A549 (cell line): ENCODE results near the gene SMAD9. TPM values are rescaled to one million over a fixed set of nuclear protein-coding genes. Genes with fewer than 3 reads are reported as not detected.

ENCODE experiments used
- ATAC-seq, 2 experiments: fragments of 200-7000 bp in 1 of 2; fragments of >200 bp in 1 of 2; cut with Nextera tagmentation in 1 of 2; cut with Tn5 transposase in 1 of 2; 3 replicates each; pipeline versions ENCODE4 v1.8.0 to v1.9.1; 2018 to 2020; ENCODE audit warnings: mild to moderate bottlenecking in 1 of 2, moderate library complexity in 1 of 2
- CTCF ChIA-PET: fragments of 300-600 bp; sonication (Branson Sonifier 250); formaldehyde crosslinking; extraction: SDS; loops from one replicate; lab custom pipeline; 2021; ENCODE audit warnings: antibody characterized with exemption, inconsistent platforms; lab: Yijun Ruan, JAX
- POLR2A ChIA-PET: fragments of 350-600 bp; formaldehyde crosslinking; extraction: SDS; loops from one replicate; lab custom pipeline; 2021; ENCODE audit warnings: antibody characterized with exemption, inconsistent platforms; lab: Yijun Ruan, JAX
- DNase-seq, 2 experiments: peaks; one replicate each; pipeline versions ENCODE4 v3.0.0 to v3.0.0-alpha.2; 2011 to 2016; ENCODE audit warnings: low read depth in 1 of 2, low spot score in 1 of 2
- FAIRE-seq: peaks from 2 replicates; lab custom pipeline; 2011; peaks lifted over from hg19 to GRCh38; lab: Jason Lieb, UNC
- H3K27ac ChIP-seq, 2 experiments: fragments of >200 bp; sonication (Bioruptor Twin); formaldehyde crosslinking; 3 replicates each; pipeline ENCODE4 v1.5.1; 2016 to 2017
- H3K4me1 ChIP-seq: fragments of >200 bp; sonication (Bioruptor Twin); formaldehyde crosslinking; 3 replicates; pipeline ENCODE4 v1.6.1; 2016
- H3K4me2 ChIP-seq: fragments of >200 bp; sonication (Bioruptor Twin); formaldehyde crosslinking; 3 replicates; pipeline ENCODE4 v1.6.1; 2016
- H3K4me3 ChIP-seq: fragments of >200 bp; sonication (Bioruptor Twin); formaldehyde crosslinking; 3 replicates; pipeline ENCODE4 v1.5.1; 2016
- H3K9me3 ChIP-seq: fragments of >200 bp; sonication (Bioruptor Twin); formaldehyde crosslinking; 3 replicates; pipeline ENCODE4 v1.6.1; 2016
- CEBPB ChIP-seq, 2 experiments: fragments of >200 bp in 1 of 2; sonication (Bioruptor Twin) in 1 of 2; formaldehyde crosslinking in 1 of 2; IDR thresholded peaks; 2 replicates each; pipeline ENCODE4 v1.6.1; 2012 to 2016
- EHMT2 ChIP-seq: fragments of 200-600 bp; sonication (generic); IDR thresholded peaks from 2 replicates; pipeline ENCODE4 v1.6.1; 2016; ENCODE audit warnings: antibody characterized with exemption, low read depth, mild to moderate bottlenecking, moderate library complexity
- FOSL2 ChIP-seq, 2 experiments: fragments of 450-650 bp in 1 of 2; fragments of >200 bp in 1 of 2; sonication (Bioruptor Twin) in 1 of 2; formaldehyde crosslinking; IDR thresholded peaks; 2 replicates each; pipeline versions ENCODE4 v1.5.0 to v1.6.1; 2016 to 2020; ENCODE audit warnings: mild to moderate bottlenecking in 1 of 2, moderate library complexity in 1 of 2
- FOXS1 ChIP-seq: fragments of 250-450 bp; sonication (Bioruptor Pico); IDR thresholded peaks from 2 replicates; pipeline ENCODE4 v1.5.0; 2020; ENCODE audit warnings: mild to moderate bottlenecking, moderate library complexity
- GATA3 ChIP-seq: IDR thresholded peaks from 2 replicates; pipeline ENCODE4 v1.6.1; 2012; ENCODE audit warnings: borderline replicate concordance
- HDAC2 ChIP-seq: fragments of 200-600 bp; sonication (generic); IDR thresholded peaks from 2 replicates; pipeline ENCODE4 v1.6.1; 2016
- HOXB5 ChIP-seq: fragments of 250-450 bp; sonication (Bioruptor Pico); IDR thresholded peaks from 2 replicates; pipeline ENCODE4 v1.5.0; 2020; ENCODE audit warnings: mild to moderate bottlenecking, moderate library complexity
- JUN ChIP-seq, 2 experiments: fragments of >200 bp; sonication (Bioruptor Twin); formaldehyde crosslinking; IDR thresholded peaks; 2 replicates in 1 of 2; 3 replicates in 1 of 2; pipeline ENCODE4 v1.6.1; 2016 to 2017
- KDM1A ChIP-seq: fragments of 200-600 bp; sonication (generic); IDR thresholded peaks from 2 replicates; pipeline ENCODE4 v1.6.1; 2016; ENCODE audit warnings: low read depth, mild to moderate bottlenecking
- KDM5A ChIP-seq: fragments of 200-600 bp; sonication (generic); IDR thresholded peaks from 2 replicates; pipeline ENCODE4 v1.6.1; 2016; ENCODE audit warnings: antibody characterized with exemption, mild to moderate bottlenecking
- MAX ChIP-seq: IDR thresholded peaks from 2 replicates; pipeline ENCODE4 v1.6.1; 2012
- MAZ ChIP-seq: fragments of 150-350 bp; IDR thresholded peaks from 2 replicates; pipeline ENCODE4 v1.6.1; 2014; ENCODE audit warnings: antibody characterized with exemption, low read depth, low read length, borderline replicate concordance
- MYC ChIP-seq: IDR thresholded peaks from 2 replicates; pipeline ENCODE4 v1.6.1; 2012; ENCODE audit warnings: mild to moderate bottlenecking, inconsistent platforms, low read length, improper control_type of control experiment, borderline replicate concordance
- NFE2L2 ChIP-seq: fragments of 150-350 bp; conservative IDR thresholded peaks from 2 replicates; pipeline ENCODE4 v1.6.1; 2014; ENCODE audit warnings: low read length
- NPAS2 ChIP-seq: fragments of 250-450 bp; sonication (Bioruptor Pico); IDR thresholded peaks from 2 replicates; pipeline ENCODE4 v1.8.0; 2022; ENCODE audit warnings: mild to moderate bottlenecking, moderate library complexity, borderline replicate concordance
- NR3C1 ChIP-seq: fragments of >200 bp; sonication (Bioruptor Twin); formaldehyde crosslinking; IDR thresholded peaks from 3 replicates; pipeline ENCODE4 v1.6.1; 2017
- PBX3 ChIP-seq: IDR thresholded peaks from 2 replicates; pipeline ENCODE4 v1.6.1; 2012
- POLR2A ChIP-seq: IDR thresholded peaks from 2 replicates; pipeline ENCODE4 v1.6.1; 2012; ENCODE audit warnings: mild to moderate bottlenecking, low read length
- POLR2AphosphoS2 ChIP-seq: conservative IDR thresholded peaks from 2 replicates; pipeline ENCODE4 v1.6.1; 2012; ENCODE audit warnings: low read length, improper control_type of control experiment, inconsistent platforms
- RAD21 ChIP-seq, 2 experiments: fragments of >200 bp in 1 of 2; sonication (Bioruptor Twin) in 1 of 2; formaldehyde crosslinking in 1 of 2; IDR thresholded peaks in 1 of 2; conservative IDR thresholded peaks in 1 of 2; 2 replicates in 1 of 2; 3 replicates in 1 of 2; pipeline ENCODE4 v1.6.1; 2012 to 2018; ENCODE audit warnings: inconsistent platforms in 1 of 2
- RARB ChIP-seq: fragments of 250-450 bp; sonication (Bioruptor Pico); IDR thresholded peaks from 2 replicates; pipeline ENCODE4 v1.8.0; 2021; ENCODE audit warnings: mild to moderate bottlenecking, moderate library complexity
- RCOR1 ChIP-seq: fragments of 150-350 bp; IDR thresholded peaks from 2 replicates; pipeline ENCODE4 v1.6.1; 2014; ENCODE audit warnings: antibody characterized with exemption, low read length, low read depth
- RFX5 ChIP-seq: fragments of 450-650 bp; IDR thresholded peaks from 2 replicates; pipeline ENCODE4 v1.7.1; 2014; ENCODE audit warnings: antibody characterized with exemption, mild to moderate bottlenecking, moderate library complexity
- ZSCAN20 ChIP-seq: fragments of 250-450 bp; sonication (Bioruptor Pico); IDR thresholded peaks from 2 replicates; pipeline ENCODE4 v1.8.0; 2022; ENCODE audit warnings: mild to moderate bottlenecking, moderate library complexity
- WGBS: methylation state at CpG from one replicate; pipeline ENCODE4 v1.1.6; 2017; ENCODE audit errors: missing lambda C conversion rate; 5-methylcytosine and 5-hydroxymethylcytosine counted together
- polyA plus RNA-seq, 4 experiments: library from polyadenylated mRNA; depleted of rRNA in 3 of 4; stranded (reverse); fragments of >200 nt; fragmentation: RNase III in 1 of 4; extraction: RNeasy Plus Mini Kit Qiagen cat#74134 plus additional on column Dnase treatment in 1 of 4; gene quantifications; 2 replicates in 3 of 4; 3 replicates in 1 of 4; pipeline ENCODE4 v1.2.3, GENCODE V29; 2011 to 2017
- TF ChIP-seq, protein P1 (sequence below): fragments of 150-350 bp; IDR thresholded peaks from 2 replicates; pipeline ENCODE4 v1.6.1; 2014; ENCODE audit warnings: low read depth, mild to moderate bottlenecking, low read length
- TF ChIP-seq, protein P2 (sequence below): fragments of >200 bp; sonication (Bioruptor Twin); formaldehyde crosslinking; IDR thresholded peaks from 2 replicates; pipeline ENCODE4 v1.6.1; 2016

The SMAD9 gene
- polyA plus RNA-seq, 2 of the 4 experiments (the other 2 are of a cell fraction): 0.04 to 0.06 TPM

- no peak for FAIRE-seq
- DNase-seq: no peak
- Histone ChIP-seq H3K4me1 (no peaks in the 10 kb centered on the region), H3K27ac (no peak overlapping the region), H3K4me3 (no peak overlapping the region), H3K4me2 (no peak overlapping the region), H3K9me3 (no peaks in the 10 kb centered on the region)
- POLR2A ChIA-PET: no interaction called here
- no peak for ATAC-seq
- 23% methylated on average over 2 of the region's 2 CpGs for WGBS
- CTCF ChIA-PET: interaction anchor here (0.6 to 1.3 kb wide), 2 partner anchors 16 to 23 kb away, joined by 3 to 5 read pairs; no protein-coding TSS in a partner anchor
- TF ChIP-seq POLR2AphosphoS2 (no peak), JUN (IDR thresholded peaks at IDR 0.05) (no peak)
These were observed 39.1 kb downstream of the SMAD9 start for GRCh38 chr13:36880961-36881360.

- 65% methylated on average over 25 of the region's 34 CpGs for WGBS
- no peak overlapping the region for H3K27ac ChIP-seq
- CTCF ChIA-PET: no interaction called here
- H3K4me2 ChIP-seq: no peak overlapping the region
- no peak overlapping the region for H3K4me3 ChIP-seq
- no peaks in the 10 kb centered on the region for H3K9me3 ChIP-seq
- TF ChIP-seq, protein P1, sequence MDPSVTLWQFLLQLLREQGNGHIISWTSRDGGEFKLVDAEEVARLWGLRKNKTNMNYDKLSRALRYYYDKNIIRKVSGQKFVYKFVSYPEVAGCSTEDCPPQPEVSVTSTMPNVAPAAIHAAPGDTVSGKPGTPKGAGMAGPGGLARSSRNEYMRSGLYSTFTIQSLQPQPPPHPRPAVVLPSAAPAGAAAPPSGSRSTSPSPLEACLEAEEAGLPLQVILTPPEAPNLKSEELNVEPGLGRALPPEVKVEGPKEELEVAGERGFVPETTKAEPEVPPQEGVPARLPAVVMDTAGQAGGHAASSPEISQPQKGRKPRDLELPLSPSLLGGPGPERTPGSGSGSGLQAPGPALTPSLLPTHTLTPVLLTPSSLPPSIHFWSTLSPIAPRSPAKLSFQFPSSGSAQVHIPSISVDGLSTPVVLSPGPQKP: no peak
- no peak for TF ChIP-seq NPAS2 (CRISPR knock-in tag)
- no peak for TF ChIP-seq EHMT2
- TF ChIP-seq NFE2L2: no peak
- TF ChIP-seq JUN (IDR thresholded peaks at IDR 0.05): no peak
- TF ChIP-seq ZSCAN20 (CRISPR knock-in tag): no peak
- TF ChIP-seq HDAC2: no peak
- no peak for TF ChIP-seq HOXB5 (CRISPR knock-in tag)
- TF ChIP-seq KDM1A: no peak
- TF ChIP-seq RCOR1: no peak
- no peak for DNase-seq
- ATAC-seq: no peak
- POLR2A ChIA-PET: no interaction called here
- no peaks in the 10 kb centered on the region for H3K4me1 ChIP-seq
- FAIRE-seq: no peak
These were observed 40.7 kb downstream of the SMAD9 start for GRCh38 chr13:36879218-36879938.

GRCh38 chr13:36875961-36876360 is 44.1 kb downstream of the SMAD9 start:
- DNase-seq: no peak
- 56% methylated on average over 4 of the region's 4 CpGs for WGBS
- Histone ChIP-seq H3K4me2 (no peak overlapping the region), H3K4me3 (no peak overlapping the region), H3K27ac (no peak overlapping the region), H3K9me3 (no peaks in the 10 kb centered on the region), H3K4me1 (no peaks in the 10 kb centered on the region)
- ChIA-PET POLR2A (no interaction called here), CTCF (no interaction called here)
- no peak for FAIRE-seq
- no peak for ATAC-seq
- TF ChIP-seq, protein P2, sequence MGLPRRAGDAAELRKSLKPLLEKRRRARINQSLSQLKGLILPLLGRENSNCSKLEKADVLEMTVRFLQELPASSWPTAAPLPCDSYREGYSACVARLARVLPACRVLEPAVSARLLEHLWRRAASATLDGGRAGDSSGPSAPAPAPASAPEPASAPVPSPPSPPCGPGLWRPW: no peak
- no peak for TF ChIP-seq RAD21 (conservative IDR thresholded peaks at IDR 0.05 in 1 of 2, IDR thresholded peaks at IDR 0.05 in 1 of 2)
- TF ChIP-seq POLR2A: no peak
- no peak for TF ChIP-seq FOSL2 (IDR thresholded peaks at IDR 0.05)
- TF ChIP-seq FOSL2 (CRISPR knock-in tag; IDR thresholded peaks at IDR 0.05): no peak
- TF ChIP-seq CEBPB (IDR thresholded peaks at IDR 0.05): no peak
- TF ChIP-seq RFX5: no peak
- TF ChIP-seq KDM5A: no peak
- no peak for TF ChIP-seq PBX3
- no peak for TF ChIP-seq FOXS1 (CRISPR knock-in tag)
- no peak for TF ChIP-seq NR3C1
- no peak for TF ChIP-seq HDAC2
- no peak for TF ChIP-seq MAZ
- TF ChIP-seq MAX: no peak
- no peak for TF ChIP-seq RCOR1
- TF ChIP-seq MYC: no peak
- no peak for TF ChIP-seq NPAS2 (CRISPR knock-in tag)
- no peak for TF ChIP-seq RARB (CRISPR knock-in tag)
- no peak for TF ChIP-seq GATA3
